ENCODE data around the gene ZCCHC7. TPM values are rescaled to one million over a fixed set of nuclear protein-coding genes. Genes with fewer than 3 reads are reported as not detected.

ZCCHC7 gene
- total and polyA plus RNA-seq, 9 of the 15 experiments (the other 6 are each of a cell fraction or from before 2014, with no cell fraction given), result 34.1 to 68.9 (median 48.8) TPM

DNA sequence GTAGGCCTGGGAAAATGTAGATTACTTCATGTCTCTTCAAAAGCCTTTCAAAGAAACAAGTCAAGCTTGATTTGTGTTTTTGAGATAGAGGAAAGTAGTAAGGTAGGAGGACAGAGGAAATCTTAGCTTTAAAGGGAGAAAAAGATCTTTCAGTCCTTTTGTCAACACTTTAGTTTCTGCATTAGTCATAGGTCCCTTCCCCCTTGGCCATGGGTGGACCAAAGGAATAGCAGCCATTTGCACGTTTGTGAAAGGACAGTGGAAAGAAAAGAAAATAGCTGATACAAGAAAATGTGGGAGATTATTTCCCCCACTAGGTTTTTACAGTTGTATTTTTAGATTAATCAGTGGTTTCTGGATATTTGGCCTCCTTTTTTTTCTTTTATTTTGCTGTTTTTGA, 180.2 kb downstream of the ZCCHC7 start:
- H3K4me2 ChIP-seq (ENCODE audit: insufficient read depth, low read length), result 0 out of 2 replicates have a peak overlapping the region, but pooled peaks have one; percentile 20
- H3K4me3 ChIP-seq, result no peak overlapping the region
- no TSS peak for BruUV-seq (replicated peaks)
- intact Hi-C loops (cut with micrococcal nuclease), result loop anchor here (10.0 kb wide), 1 partner anchor 156 kb away; no protein-coding TSS in a partner anchor
- 0% methylated on average over 1 of the region's 1 CpG for WGBS (ENCODE audit: insufficient coverage, low coverage, missing lambda C conversion rate)
- H3K9ac ChIP-seq (ENCODE audit: insufficient read depth in 1 of 2, low read depth in 2 of 2, low read length in 2 of 2), result peak overlapping the region in 1 of 2 experiments; percentile 54; a peak in 2 of 4 replicates
- H3K79me2 ChIP-seq (ENCODE audit: control insufficient read depth, insufficient read depth, low read length), result peaks cover 69% of the 10 kb centered on the region
- no peaks in the 10 kb centered on the region for H3K9me1 ChIP-seq (ENCODE audit: control insufficient read depth, insufficient read depth, low read length)
- no peaks in the 10 kb centered on the region for H3K9me3 ChIP-seq (replicated peaks; ENCODE audit: control insufficient read depth, insufficient read depth, low read depth, low read length)
- FAIRE-seq (peak; percentile 40), DNase-seq (ENCODE audit: extremely low read depth in 1 of 4, low spot score in 3 of 4) (peak in 2 of 4 experiments; percentile 60 to 75), ATAC-seq (peak; percentile 77)
- peaks cover 28% of the 10 kb centered on the region; the same call in 2 of the 3 replicates for H3K36me3 ChIP-seq (ENCODE audit: control insufficient read depth, insufficient read depth, low read length)
- POLR2A ChIA-PET, result interaction anchor here (0.6 to 1.5 kb wide), 5 partner anchors 24 to 89 kb away, joined by 3 to 6 read pairs (median 3); no protein-coding TSS in a partner anchor
- H2AFZ ChIP-seq (ENCODE audit: low read depth, low read length), result peak overlapping the region; percentile 45; the same call in 1 of the 2 replicates
- H3K27me3 ChIP-seq (ENCODE audit: control insufficient read depth in 2 of 2, insufficient read depth in 2 of 2, low read length in 2 of 2), result no peaks in the 10 kb centered on the region
- CTCF ChIA-PET (ENCODE audit: low intra/inter-chr PET ratio), result no interaction called here
- H4K20me1 ChIP-seq (replicated peaks; ENCODE audit: control insufficient read depth, insufficient read depth, low read length), result no peaks in the 10 kb centered on the region
- peak overlapping the region; percentile 79 for H3K27ac ChIP-seq (ENCODE audit: extremely low read depth, low read depth, low read length)
- in situ Hi-C loops (cut with MboI), result no loop called here
- peaks cover 4 to 36% of the 10 kb centered on the region in 2 experiments for H3K4me1 ChIP-seq (replicated peaks in 1 of 2; ENCODE audit: control insufficient read depth in 2 of 2, insufficient read depth in 2 of 2, low read length in 2 of 2)
- TF ChIP-seq BHLHE40 (IDR thresholded peaks at IDR 0.05; ENCODE audit: low read length) (no peak), MAFF (IDR thresholded peaks at IDR 0.05; ENCODE audit: low read length) (peak; percentile 29; the same call in 1 of the 2 replicates), YY1 (IDR thresholded peaks at IDR 0.05; ENCODE audit: borderline replicate concordance in 1 of 3, control insufficient read depth in 1 of 3, extremely low read depth in 1 of 3, insufficient read depth in 3 of 3, insufficient read length in 1 of 3, insufficient replicate concordance in 2 of 3, low read depth in 1 of 3, low read length in 2 of 3) (peak in 1 of 3 experiments; percentile 87), NCOR1 (IDR thresholded peaks at IDR 0.05) (0 out of 2 replicates have a peak, but pooled peaks have one; percentile 8), ZNF121 (CRISPR knock-in tag; conservative IDR thresholded peaks at IDR 0.05) (no peak), KDM1A (IDR thresholded peaks at IDR 0.05) (peak in 1 of 2 experiments; percentile 26; a peak in 1 of 4 replicates), KAT8 (IDR thresholded peaks at IDR 0.05; ENCODE audit: low read depth) (peak; percentile 67; the same call in 1 of the 2 replicates), KAT7 (CRISPR knock-in tag; IDR thresholded peaks at IDR 0.05; ENCODE audit: borderline replicate concordance) (0 out of 2 replicates have a peak, but pooled peaks have one; percentile 42), DPF2 (IDR thresholded peaks at IDR 0.05) (peak; percentile 70), PBX2 (CRISPR knock-in tag; IDR thresholded peaks at IDR 0.05; ENCODE audit: low read depth) (no peak), PBX2 (tag; conservative IDR thresholded peaks at IDR 0.05; ENCODE audit: low read depth) (peak; percentile 47), ZNF316 (IDR thresholded peaks at IDR 0.05) (peak; percentile 69), SMARCE1 (IDR thresholded peaks at IDR 0.05) (peak; percentile 36; the same call in 1 of the 2 replicates), GABPB1 (CRISPR knock-in tag; IDR thresholded peaks at IDR 0.05) (no peak), ZNF639 (CRISPR knock-in tag; conservative IDR thresholded peaks at IDR 0.05 in 1 of 2, IDR thresholded peaks at IDR 0.05 in 1 of 2) (0 out of 4 replicates have a peak, but pooled peaks of 1 of the 2 experiments have one; percentile 22), FOSL1 (tag; conservative IDR thresholded peaks at IDR 0.05) (peak; percentile 66), EP300 (IDR thresholded peaks at IDR 0.05; ENCODE audit: low read length) (peak; percentile 49; the same call in 1 of the 2 replicates)
- TF ChIP-seq, protein P1, sequence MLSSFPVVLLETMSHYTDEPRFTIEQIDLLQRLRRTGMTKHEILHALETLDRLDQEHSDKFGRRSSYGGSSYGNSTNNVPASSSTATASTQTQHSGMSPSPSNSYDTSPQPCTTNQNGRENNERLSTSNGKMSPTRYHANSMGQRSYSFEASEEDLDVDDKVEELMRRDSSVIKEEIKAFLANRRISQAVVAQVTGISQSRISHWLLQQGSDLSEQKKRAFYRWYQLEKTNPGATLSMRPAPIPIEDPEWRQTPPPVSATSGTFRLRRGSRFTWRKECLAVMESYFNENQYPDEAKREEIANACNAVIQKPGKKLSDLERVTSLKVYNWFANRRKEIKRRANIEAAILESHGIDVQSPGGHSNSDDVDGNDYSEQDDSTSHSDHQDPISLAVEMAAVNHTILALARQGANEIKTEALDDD (IDR thresholded peaks at IDR 0.05), result no peak
